IMR-90 (cell line): ENCODE results near the gene CD96. TPM values are rescaled to one million over a fixed set of nuclear protein-coding genes. Genes with fewer than 3 reads are reported as not detected.

Source experiments
- ATAC-seq: fragments of 200-7000 bp; cut with Tn5 transposase; 2 replicates; pipeline ENCODE4 v1.9.1; 2020; ENCODE audit warnings: low read depth, mild to moderate bottlenecking, moderate library complexity
- BruUV-seq: library from RNA; stranded (reverse); fragments of 400-500 nt; replicated peaks from 2 replicates; lab custom pipeline; 2021; lab: Mats Ljungman, UMichigan
- CTCF ChIA-PET: fragments of 300-600 bp; formaldehyde crosslinking; extraction: SDS; loops from one replicate; lab custom pipeline; 2021; ENCODE audit warnings: antibody characterized with exemption; lab: Yijun Ruan, JAX
- POLR2A ChIA-PET: fragments of 300-600 bp; sonication (Branson Sonifier 250); formaldehyde crosslinking; loops from one replicate; lab custom pipeline; 2022; ENCODE audit warnings: antibody characterized with exemption; ENCODE audit not compliant: unreplicated experiment; lab: Charles Lee
- DNase-seq: peaks from one replicate; pipeline ENCODE4 v3.0.0; 2013
- H2AFZ ChIP-seq: replicated peaks from 2 replicates; pipeline ENCODE3; 2013; ENCODE audit warnings: low read length, mild to moderate bottlenecking; ENCODE audit not compliant: poor library complexity
- H2AK5ac ChIP-seq: 2 replicates; pipeline ENCODE4 v1.6.1; 2013; ENCODE audit warnings: low read depth, low read length, inconsistent platforms
- H2AK9ac ChIP-seq: replicated peaks from 2 replicates; pipeline ENCODE3; 2013; ENCODE audit warnings: mild to moderate bottlenecking, low read depth, low read length, moderate library complexity; ENCODE audit not compliant: poor library complexity
- H2BK120ac ChIP-seq: 2 replicates; pipeline ENCODE4 v1.6.1; 2013; ENCODE audit warnings: low read depth, low read length, inconsistent platforms
- H2BK15ac ChIP-seq: 3 replicates; pipeline ENCODE4 v1.6.1; 2013; ENCODE audit warnings: low read depth, low read length, inconsistent platforms
- H2BK20ac ChIP-seq: 2 replicates; pipeline ENCODE4 v1.6.1; 2013; ENCODE audit warnings: low read depth, mild to moderate bottlenecking, inconsistent platforms, low read length, moderate library complexity
- H2BK5ac ChIP-seq: 2 replicates; pipeline ENCODE4 v1.6.1; 2013; ENCODE audit warnings: mild to moderate bottlenecking, low read depth, low read length, inconsistent platforms; ENCODE audit not compliant: poor library complexity, severe bottlenecking
- H3K14ac ChIP-seq: replicated peaks from 2 replicates; pipeline ENCODE4 v1.6.1; 2013; ENCODE audit warnings: low read depth, low read length, inconsistent platforms
- H3K18ac ChIP-seq: 2 replicates; pipeline ENCODE4 v1.6.1; 2013; ENCODE audit warnings: low read depth, low read length, control low read depth
- H3K23ac ChIP-seq: 2 replicates; pipeline ENCODE4 v1.6.1; 2013; ENCODE audit warnings: low read depth, low read length, inconsistent platforms
- H3K27ac ChIP-seq: 2 replicates; pipeline ENCODE4 v1.5.1; 2013; ENCODE audit warnings: mild to moderate bottlenecking, control low read depth, low read length; ENCODE audit not compliant: insufficient read depth
- H3K27me3 ChIP-seq: 2 replicates; pipeline ENCODE4 v1.6.1; 2013; ENCODE audit warnings: low read length; ENCODE audit not compliant: control insufficient read depth, insufficient read depth
- H3K36me3 ChIP-seq: 2 replicates; pipeline ENCODE4 v1.6.1; 2013; ENCODE audit warnings: low read length, mixed read lengths; ENCODE audit not compliant: control insufficient read depth, insufficient read depth
- H3K4ac ChIP-seq: 2 replicates; pipeline ENCODE4 v1.6.1; 2013; ENCODE audit warnings: low read depth, low read length, inconsistent platforms
- H3K4me1 ChIP-seq: 2 replicates; pipeline ENCODE4 v1.6.1; 2013; ENCODE audit warnings: low read length, mixed read lengths; ENCODE audit not compliant: control insufficient read depth, insufficient read depth
- H3K4me2 ChIP-seq: 2 replicates; pipeline ENCODE4 v1.6.1; 2013; ENCODE audit warnings: low read depth, mild to moderate bottlenecking, control low read depth, low read length, moderate library complexity
- H3K4me3 ChIP-seq: 2 replicates; pipeline ENCODE4 v1.5.1; 2013; ENCODE audit warnings: low read depth, mild to moderate bottlenecking, control low read depth, low read length, moderate library complexity; ENCODE audit not compliant: insufficient read depth
- H3K56ac ChIP-seq: 2 replicates; pipeline ENCODE4 v1.6.1; 2013; ENCODE audit warnings: low read length, inconsistent platforms; ENCODE audit not compliant: insufficient read depth; ENCODE audit errors: extremely low read depth
- H3K79me1 ChIP-seq, 2 experiments: 2 replicates each; pipeline ENCODE4 v1.6.1; 2013; ENCODE audit warnings: low read length in 2 of 2, inconsistent platforms in 1 of 2, low read depth in 1 of 2
- H3K9ac ChIP-seq: 2 replicates; pipeline ENCODE4 v1.6.1; 2013; ENCODE audit warnings: low read depth, low read length, control low read depth
- H3K9me1 ChIP-seq: 2 replicates; pipeline ENCODE4 v1.6.1; 2013; ENCODE audit warnings: low read length, inconsistent platforms; ENCODE audit not compliant: insufficient read depth
- H3K9me3 ChIP-seq: 2 replicates; pipeline ENCODE4 v1.6.1; 2013; ENCODE audit warnings: low read length; ENCODE audit not compliant: control insufficient read depth, insufficient read depth
- H4K20me1 ChIP-seq: 2 replicates; pipeline ENCODE4 v1.6.1; 2013; ENCODE audit warnings: low read length, inconsistent platforms; ENCODE audit not compliant: insufficient read depth
- H4K5ac ChIP-seq: 2 replicates; pipeline ENCODE4 v1.6.1; 2013; ENCODE audit warnings: mild to moderate bottlenecking, low read depth, low read length, control low read depth
- H4K8ac ChIP-seq, 2 experiments: 2 replicates each; pipeline ENCODE4 v1.6.1; 2013; ENCODE audit warnings: low read depth in 2 of 2, low read length in 2 of 2, control low read depth in 1 of 2, inconsistent platforms in 1 of 2
- H4K91ac ChIP-seq: 2 replicates; pipeline ENCODE4 v1.6.1; 2013; ENCODE audit warnings: low read depth, low read length, inconsistent platforms; ENCODE audit not compliant: insufficient read depth
- BHLHE40 ChIP-seq: fragments of 150-350 bp; IDR thresholded peaks from 2 replicates; pipeline ENCODE4 v1.6.1; 2016; ENCODE audit warnings: mild to moderate bottlenecking, low read depth, low read length
- CEBPB ChIP-seq: IDR thresholded peaks from 2 replicates; pipeline ENCODE4 v1.6.1; 2012; ENCODE audit warnings: low read depth, low read length, improper control_type of control experiment
- CHD1 ChIP-seq: IDR thresholded peaks from 2 replicates; pipeline ENCODE4 v1.6.1; 2012; ENCODE audit warnings: low read depth, low read length, improper control_type of control experiment
- MAFK ChIP-seq: IDR thresholded peaks from 2 replicates; pipeline ENCODE4 v1.6.1; 2012; ENCODE audit warnings: low read depth, low read length, improper control_type of control experiment
- MXI1 ChIP-seq: IDR thresholded peaks from 2 replicates; pipeline ENCODE4 v1.6.1; 2012; ENCODE audit warnings: low read depth, mild to moderate bottlenecking, low read length, moderate library complexity, borderline replicate concordance
- NFE2L2 ChIP-seq: fragments of 150-350 bp; IDR thresholded peaks from 2 replicates; pipeline ENCODE4 v1.6.1; 2016; ENCODE audit warnings: low read depth, mild to moderate bottlenecking, low read length
- POLR2A ChIP-seq: IDR thresholded peaks from 2 replicates; pipeline ENCODE4 v1.6.1; 2012; ENCODE audit warnings: mild to moderate bottlenecking, low read depth, low read length
- RAD21 ChIP-seq: IDR thresholded peaks from 2 replicates; pipeline ENCODE4 v1.6.1; 2012; ENCODE audit warnings: low read length, improper control_type of control experiment
- RCOR1 ChIP-seq: IDR thresholded peaks from 2 replicates; pipeline ENCODE4 v1.6.1; 2012; ENCODE audit warnings: mild to moderate bottlenecking, low read length, improper control_type of control experiment; ENCODE audit not compliant: insufficient replicate concordance
- SMC3 ChIP-seq: fragments of 150-350 bp; IDR thresholded peaks from 2 replicates; pipeline ENCODE4 v1.6.1; 2016; ENCODE audit warnings: low read depth, mild to moderate bottlenecking, antibody characterized with exemption, low read length, moderate library complexity
- WGBS, 2 experiments: methylation state at CpG; one replicate each; pipeline versions ENCODE4 v1.1.5 to v1.1.7; 2013; ENCODE audit warnings: missing lambda C conversion rate in 2 of 2; ENCODE audit not compliant: insufficient read length in 1 of 2; ENCODE audit errors: extremely low coverage in 2 of 2; 5-methylcytosine and 5-hydroxymethylcytosine counted together
- dilution Hi-C: fragments of 300-500 bp; cut with HindIII; formaldehyde crosslinking; loops from one replicate; pipeline ENCODE4 v1.14.3; 2018; ENCODE audit warnings: low sequenced_read_pairs; ENCODE audit not compliant: unreplicated experiment
- in situ Hi-C: fragments of 300-500 bp; cut with MboI; formaldehyde crosslinking; loops from 3 replicates; pipeline ENCODE4 v1.14.3; 2019; ENCODE audit warnings: low sequenced_read_pairs, inconsistent platforms, mixed read lengths
- intact Hi-C: fragments of 100-400 bp; cut with micrococcal nuclease; formaldehyde crosslinking; loops from 2 replicates; pipeline ENCODE4 v1.10.0; 2022
- polyA plus RNA-seq, 3 experiments: library from polyadenylated mRNA; depleted of rRNA; stranded (reverse); fragments of >200 nt; gene quantifications; 2 replicates each; pipeline ENCODE4 v1.2.3, GENCODE V29; 2012; ENCODE audit warnings: low replicate concordance in 1 of 3
- total RNA-seq: library from RNA; depleted of rRNA; stranded (reverse); fragments of >200 nt; gene quantifications from 2 replicates; pipeline ENCODE4 v1.2.3, GENCODE V29; 2012
- TF ChIP-seq, protein P1 (sequence below): conservative IDR thresholded peaks from 2 replicates; pipeline ENCODE4 v1.5.1; 2012; ENCODE audit warnings: mild to moderate bottlenecking, low read depth, low read length, improper control_type of control experiment
- TF ChIP-seq, protein P2 (sequence below): fragments of 150-350 bp; IDR thresholded peaks from 2 replicates; pipeline ENCODE4 v1.6.1; 2016; ENCODE audit warnings: low read depth, mild to moderate bottlenecking, low read length, moderate library complexity, borderline replicate concordance
- TF ChIP-seq, protein P3 (sequence below): fragments of 150-350 bp; IDR thresholded peaks from 2 replicates; pipeline ENCODE4 v1.6.1; 2017; ENCODE audit warnings: mild to moderate bottlenecking, antibody characterized with exemption, low read length, low read depth

The CD96 gene
- total and polyA plus RNA-seq, 2 of the 4 experiments (the other 2 are of a cell fraction): 0.05 to 0.18 TPM

DNA sequence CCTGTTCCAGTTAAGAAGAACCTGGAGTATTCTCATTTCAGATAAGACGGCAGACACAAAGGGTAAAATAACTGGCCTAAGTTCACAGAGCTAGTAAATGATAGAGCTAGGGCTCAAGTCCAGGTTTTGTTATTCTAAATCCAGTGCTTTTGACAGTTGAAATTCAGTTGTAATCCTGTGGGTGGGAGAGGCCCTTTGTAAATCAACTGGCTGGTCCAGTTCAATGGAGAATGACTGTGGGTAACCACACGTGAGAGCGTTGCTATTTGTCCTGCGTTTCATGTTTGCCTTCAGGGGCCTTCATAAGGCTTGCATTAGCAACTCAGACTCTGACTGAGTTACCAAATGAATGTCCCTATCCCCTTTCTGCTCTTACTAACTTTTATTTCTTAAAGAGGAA, 24.2 kb upstream of the CD96 start:
- Histone ChIP-seq H3K4me3 (no peak overlapping the region), H2AK9ac (no peak overlapping the region), H4K91ac (no peak overlapping the region), H2BK120ac (no peak overlapping the region), H3K79me1 (no peaks in the 10 kb centered on the region), H3K4me1 (no peaks in the 10 kb centered on the region), H4K5ac (no peak overlapping the region), H3K23ac (no peak overlapping the region), H3K9ac (no peak overlapping the region), H3K9me3 (no peaks in the 10 kb centered on the region), H3K14ac (no peak overlapping the region), H3K4ac (no peak overlapping the region), H2BK20ac (no peak overlapping the region), H3K18ac (no peak overlapping the region), H3K56ac (no peak overlapping the region), H4K20me1 (no peaks in the 10 kb centered on the region), H3K27ac (no peak overlapping the region), H2AK5ac (no peak overlapping the region), H3K9me1 (no peaks in the 10 kb centered on the region; the same call in 1 of the 2 replicates), H3K27me3 (peaks cover 45% of the 10 kb centered on the region), H2BK5ac (no peak overlapping the region), H3K36me3 (no peaks in the 10 kb centered on the region), H3K4me2 (no peak overlapping the region), H4K8ac (no peak overlapping the region), H2BK15ac (no peak overlapping the region), H2AFZ (no peak overlapping the region)
- intact Hi-C loops (no loop called here), dilution Hi-C loops (no loop called here), in situ Hi-C loops (no loop called here)
- POLR2A ChIA-PET: no interaction called here
- 86% methylated on average over 1 of the region's 4 CpGs; no CpG with 5 or more reads in 1 of the 2 experiments for WGBS, 2 experiments
- DNase-seq: no peak
- CTCF ChIA-PET: no interaction called here
- ATAC-seq: no peak
- no peak for TF ChIP-seq MAFK
- TF ChIP-seq MXI1: no peak
- TF ChIP-seq, protein P1, sequence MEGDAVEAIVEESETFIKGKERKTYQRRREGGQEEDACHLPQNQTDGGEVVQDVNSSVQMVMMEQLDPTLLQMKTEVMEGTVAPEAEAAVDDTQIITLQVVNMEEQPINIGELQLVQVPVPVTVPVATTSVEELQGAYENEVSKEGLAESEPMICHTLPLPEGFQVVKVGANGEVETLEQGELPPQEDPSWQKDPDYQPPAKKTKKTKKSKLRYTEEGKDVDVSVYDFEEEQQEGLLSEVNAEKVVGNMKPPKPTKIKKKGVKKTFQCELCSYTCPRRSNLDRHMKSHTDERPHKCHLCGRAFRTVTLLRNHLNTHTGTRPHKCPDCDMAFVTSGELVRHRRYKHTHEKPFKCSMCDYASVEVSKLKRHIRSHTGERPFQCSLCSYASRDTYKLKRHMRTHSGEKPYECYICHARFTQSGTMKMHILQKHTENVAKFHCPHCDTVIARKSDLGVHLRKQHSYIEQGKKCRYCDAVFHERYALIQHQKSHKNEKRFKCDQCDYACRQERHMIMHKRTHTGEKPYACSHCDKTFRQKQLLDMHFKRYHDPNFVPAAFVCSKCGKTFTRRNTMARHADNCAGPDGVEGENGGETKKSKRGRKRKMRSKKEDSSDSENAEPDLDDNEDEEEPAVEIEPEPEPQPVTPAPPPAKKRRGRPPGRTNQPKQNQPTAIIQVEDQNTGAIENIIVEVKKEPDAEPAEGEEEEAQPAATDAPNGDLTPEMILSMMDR: no peak
- TF ChIP-seq BHLHE40: no peak
- no peak for TF ChIP-seq RAD21
- no peak for TF ChIP-seq RCOR1
- no peak for TF ChIP-seq SMC3
- TF ChIP-seq POLR2A: no peak
- TF ChIP-seq CHD1: no peak
- no peak for TF ChIP-seq NFE2L2
- TF ChIP-seq, protein P2, sequence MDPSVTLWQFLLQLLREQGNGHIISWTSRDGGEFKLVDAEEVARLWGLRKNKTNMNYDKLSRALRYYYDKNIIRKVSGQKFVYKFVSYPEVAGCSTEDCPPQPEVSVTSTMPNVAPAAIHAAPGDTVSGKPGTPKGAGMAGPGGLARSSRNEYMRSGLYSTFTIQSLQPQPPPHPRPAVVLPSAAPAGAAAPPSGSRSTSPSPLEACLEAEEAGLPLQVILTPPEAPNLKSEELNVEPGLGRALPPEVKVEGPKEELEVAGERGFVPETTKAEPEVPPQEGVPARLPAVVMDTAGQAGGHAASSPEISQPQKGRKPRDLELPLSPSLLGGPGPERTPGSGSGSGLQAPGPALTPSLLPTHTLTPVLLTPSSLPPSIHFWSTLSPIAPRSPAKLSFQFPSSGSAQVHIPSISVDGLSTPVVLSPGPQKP: no peak
- TF ChIP-seq, protein P3, sequence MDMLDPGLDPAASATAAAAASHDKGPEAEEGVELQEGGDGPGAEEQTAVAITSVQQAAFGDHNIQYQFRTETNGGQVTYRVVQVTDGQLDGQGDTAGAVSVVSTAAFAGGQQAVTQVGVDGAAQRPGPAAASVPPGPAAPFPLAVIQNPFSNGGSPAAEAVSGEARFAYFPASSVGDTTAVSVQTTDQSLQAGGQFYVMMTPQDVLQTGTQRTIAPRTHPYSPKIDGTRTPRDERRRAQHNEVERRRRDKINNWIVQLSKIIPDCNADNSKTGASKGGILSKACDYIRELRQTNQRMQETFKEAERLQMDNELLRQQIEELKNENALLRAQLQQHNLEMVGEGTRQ: no peak
- TF ChIP-seq CEBPB: no peak
- BruUV-seq: no TSS peak
